WTC11 (cell line): Measurements from ENCODE around the gene NFIA. TPM values are rescaled to one million over a fixed set of nuclear protein-coding genes. Genes with fewer than 3 reads are reported as not detected.

Experiments
- ATAC-seq: fragments of 200-7000 bp; cut with Tn5 transposase; 2 replicates; pipeline ENCODE4 v1.10.0; 2021; ENCODE audit warnings: mild to moderate bottlenecking, moderate library complexity
- CTCF ChIA-PET: fragments of 300-600 bp; sonication (Branson Sonifier 250); formaldehyde crosslinking; loops from one replicate; lab custom pipeline; 2021; ENCODE audit warnings: antibody characterized with exemption; lab: Charles Lee
- POLR2A ChIA-PET: fragments of 350-600 bp; sonication (Branson Sonifier 250); formaldehyde crosslinking; loops from one replicate; lab custom pipeline; 2021; ENCODE audit warnings: antibody characterized with exemption; lab: Charles Lee
- DNase-seq: peaks from one replicate; pipeline ENCODE4 v3.0.0; 2021; ENCODE audit warnings: low spot score
- H3K27ac Mint-ChIP-seq: 2 replicates; pipeline ENCODE4 v1.8.0; 2021; ENCODE audit warnings: mixed read lengths
- H3K27me3 Mint-ChIP-seq: 2 replicates; pipeline ENCODE4 v1.8.0; 2021; ENCODE audit warnings: low read depth, mild to moderate bottlenecking, moderate library complexity, mixed read lengths
- H3K36me3 Mint-ChIP-seq: 2 replicates; pipeline ENCODE4 v1.8.0; 2021; ENCODE audit warnings: mixed read lengths
- H3K4me1 Mint-ChIP-seq: 2 replicates; pipeline ENCODE4 v1.8.0; 2022; ENCODE audit warnings: mixed read lengths
- H3K4me3 Mint-ChIP-seq: 2 replicates; pipeline ENCODE4 v1.8.0; 2021; ENCODE audit warnings: mild to moderate bottlenecking, moderate library complexity, mixed read lengths
- H3K9me3 Mint-ChIP-seq: 2 replicates; pipeline ENCODE4 v1.8.0; 2021; ENCODE audit warnings: mixed read lengths
- ATF1 ChIP-seq: sonication (generic); formaldehyde crosslinking; IDR thresholded peaks from 2 replicates; pipeline ENCODE4 v1.8.1; 2023; ENCODE audit warnings: mild to moderate bottlenecking, moderate library complexity, missing genetic modification reagents
- ATF6 ChIP-seq: sonication (generic); formaldehyde crosslinking; IDR thresholded peaks from 2 replicates; pipeline ENCODE4 v1.8.1; 2023; ENCODE audit warnings: mild to moderate bottlenecking, missing genetic modification reagents
- CDX4 ChIP-seq: fragments of 250-450 bp; sonication (Bioruptor Pico); IDR thresholded peaks from 2 replicates; pipeline ENCODE4 v1.9.0; 2021; ENCODE audit warnings: moderate library complexity, mild to moderate bottlenecking, inconsistent platforms, borderline replicate concordance
- EMX1 ChIP-seq: fragments of 250-450 bp; sonication (Bioruptor Pico); IDR thresholded peaks from 2 replicates; pipeline ENCODE4 v1.8.0; 2021; ENCODE audit warnings: mild to moderate bottlenecking
- FOXP4 ChIP-seq: sonication (generic); formaldehyde crosslinking; IDR thresholded peaks from 2 replicates; pipeline ENCODE4 v1.8.0; 2022; ENCODE audit warnings: mild to moderate bottlenecking, missing genetic modification reagents
- GTF2I ChIP-seq: fragments of 250-450 bp; sonication (Bioruptor Pico); conservative IDR thresholded peaks from 2 replicates; pipeline ENCODE4 v1.4.0; 2021; ENCODE audit warnings: mild to moderate bottlenecking
- NFE2L1 ChIP-seq: sonication (generic); formaldehyde crosslinking; IDR thresholded peaks from 2 replicates; pipeline ENCODE4 v1.8.1; 2023; ENCODE audit warnings: missing genetic modification reagents
- NR3C1 ChIP-seq: sonication (generic); formaldehyde crosslinking; conservative IDR thresholded peaks from 2 replicates; pipeline ENCODE4 v1.8.1; 2023; ENCODE audit warnings: low read depth, mild to moderate bottlenecking, missing genetic modification reagents
- PRRX2 ChIP-seq: fragments of 250-450 bp; sonication (Bioruptor Pico); IDR thresholded peaks from 2 replicates; pipeline ENCODE4 v1.8.0; 2021; ENCODE audit warnings: mild to moderate bottlenecking
- RORB ChIP-seq: fragments of 250-450 bp; sonication (Bioruptor Pico); IDR thresholded peaks from 2 replicates; pipeline ENCODE4 v1.9.0; 2021; ENCODE audit warnings: mild to moderate bottlenecking
- SOX15 ChIP-seq: fragments of 250-450 bp; sonication (Bioruptor Pico); IDR thresholded peaks from 2 replicates; pipeline ENCODE4 v1.9.0; 2021; ENCODE audit warnings: mild to moderate bottlenecking
- TP53 ChIP-seq: sonication (generic); formaldehyde crosslinking; IDR thresholded peaks from 2 replicates; pipeline ENCODE4 v1.8.1; 2023; ENCODE audit warnings: mild to moderate bottlenecking, missing genetic modification reagents
- ZNF425 ChIP-seq: fragments of 250-450 bp; sonication (Bioruptor Pico); conservative IDR thresholded peaks from 2 replicates; pipeline ENCODE4 v1.9.0; 2021; ENCODE audit warnings: mild to moderate bottlenecking
- ZNF512 ChIP-seq: sonication (generic); formaldehyde crosslinking; IDR thresholded peaks from 2 replicates; pipeline ENCODE4 v1.8.1; 2022; ENCODE audit warnings: missing genetic modification reagents, borderline replicate concordance
- total RNA-seq: library from RNA; stranded (reverse); gene quantifications from 3 replicates; pipeline ENCODE4 v1.2.3, GENCODE V29; 2021
- TF ChIP-seq, protein P1 (sequence below): sonication (generic); formaldehyde crosslinking; IDR thresholded peaks from 2 replicates; pipeline ENCODE4 v1.8.0; 2022; ENCODE audit warnings: missing genetic modification reagents
- TF ChIP-seq, protein P2 (sequence below): fragments of 250-450 bp; sonication (Bioruptor Pico); IDR thresholded peaks from 2 replicates; pipeline ENCODE4 v1.9.0; 2021; ENCODE audit warnings: mild to moderate bottlenecking, borderline replicate concordance

NFIA gene
- total RNA-seq, 1 experiment from 2014 or later = 16.7 TPM

- Mint-ChIP-seq H3K36me3 (no peaks in the 10 kb centered on the region), H3K4me3 (no peak overlapping the region), H3K27ac (no peak overlapping the region), H3K9me3 (no peaks in the 10 kb centered on the region), H3K27me3 (no peaks in the 10 kb centered on the region), H3K4me1 (peaks cover 21% of the 10 kb centered on the region)
- ATAC-seq (no peak), DNase-seq (no peak)
- ChIA-PET POLR2A (no interaction called here), CTCF (no interaction called here)
- TF ChIP-seq ATF1 (CRISPR knock-in tag) (no peak), CDX4 (no peak), ATF6 (CRISPR knock-in tag) (no peak), ZNF512 (CRISPR knock-in tag) (no peak), NR3C1 (CRISPR knock-in tag) (no peak), TP53 (CRISPR knock-in tag) (no peak), PRRX2 (CRISPR knock-in tag) (no peak), NFE2L1 (CRISPR knock-in tag) (no peak), GTF2I (CRISPR knock-in tag) (no peak)
- TF ChIP-seq, protein P1, sequence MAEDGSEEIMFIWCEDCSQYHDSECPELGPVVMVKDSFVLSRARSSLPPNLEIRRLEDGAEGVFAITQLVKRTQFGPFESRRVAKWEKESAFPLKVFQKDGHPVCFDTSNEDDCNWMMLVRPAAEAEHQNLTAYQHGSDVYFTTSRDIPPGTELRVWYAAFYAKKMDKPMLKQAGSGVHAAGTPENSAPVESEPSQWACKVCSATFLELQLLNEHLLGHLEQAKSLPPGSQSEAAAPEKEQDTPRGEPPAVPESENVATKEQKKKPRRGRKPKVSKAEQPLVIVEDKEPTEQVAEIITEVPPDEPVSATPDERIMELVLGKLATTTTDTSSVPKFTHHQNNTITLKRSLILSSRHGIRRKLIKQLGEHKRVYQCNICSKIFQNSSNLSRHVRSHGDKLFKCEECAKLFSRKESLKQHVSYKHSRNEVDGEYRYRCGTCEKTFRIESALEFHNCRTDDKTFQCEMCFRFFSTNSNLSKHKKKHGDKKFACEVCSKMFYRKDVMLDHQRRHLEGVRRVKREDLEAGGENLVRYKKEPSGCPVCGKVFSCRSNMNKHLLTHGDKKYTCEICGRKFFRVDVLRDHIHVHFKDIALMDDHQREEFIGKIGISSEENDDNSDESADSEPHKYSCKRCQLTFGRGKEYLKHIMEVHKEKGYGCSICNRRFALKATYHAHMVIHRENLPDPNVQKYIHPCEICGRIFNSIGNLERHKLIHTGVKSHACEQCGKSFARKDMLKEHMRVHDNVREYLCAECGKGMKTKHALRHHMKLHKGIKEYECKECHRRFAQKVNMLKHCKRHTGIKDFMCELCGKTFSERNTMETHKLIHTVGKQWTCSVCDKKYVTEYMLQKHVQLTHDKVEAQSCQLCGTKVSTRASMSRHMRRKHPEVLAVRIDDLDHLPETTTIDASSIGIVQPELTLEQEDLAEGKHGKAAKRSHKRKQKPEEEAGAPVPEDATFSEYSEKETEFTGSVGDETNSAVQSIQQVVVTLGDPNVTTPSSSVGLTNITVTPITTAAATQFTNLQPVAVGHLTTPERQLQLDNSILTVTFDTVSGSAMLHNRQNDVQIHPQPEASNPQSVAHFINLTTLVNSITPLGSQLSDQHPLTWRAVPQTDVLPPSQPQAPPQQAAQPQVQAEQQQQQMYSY (CRISPR knock-in tag) = no peak
These were observed 345.8 kb downstream of the NFIA start for GRCh38 chr1:61428146-61428545.

DNA sequence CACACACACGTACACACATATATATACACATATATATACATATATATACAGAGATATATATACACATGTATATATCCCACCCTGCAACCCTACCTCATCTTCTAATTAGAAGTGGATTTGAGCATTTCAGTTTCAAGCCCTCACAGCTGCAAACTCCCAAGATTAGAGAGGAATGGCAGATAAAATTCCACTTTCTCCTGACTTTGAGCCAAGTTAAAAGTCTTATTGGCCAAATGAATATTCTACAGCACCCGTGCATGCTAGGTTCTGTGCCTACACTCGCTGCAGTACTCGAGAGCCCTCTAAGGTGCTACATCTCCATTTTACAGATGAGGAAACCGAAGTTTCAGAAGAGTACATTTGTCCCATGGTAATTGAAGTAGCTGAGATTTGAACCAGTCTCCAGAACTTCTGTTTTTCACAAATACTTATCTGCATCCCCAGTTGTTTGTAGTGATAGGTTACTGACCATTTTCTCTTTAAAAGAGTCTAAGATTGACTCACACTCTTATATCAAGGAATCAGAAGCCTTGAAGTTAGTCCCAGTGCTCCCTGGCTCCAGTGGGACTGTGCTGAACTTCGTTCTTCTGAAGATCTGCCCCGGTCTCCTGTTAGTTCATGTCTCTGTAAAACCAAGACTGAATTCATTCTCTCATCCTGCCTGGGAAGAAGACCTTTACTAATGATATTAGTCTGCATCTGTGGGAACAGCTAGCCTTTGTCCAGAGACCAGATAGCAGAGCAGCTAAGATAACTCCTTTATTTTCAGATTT lies 350.4 kb downstream of the NFIA start:
- H3K9me3 Mint-ChIP-seq = peaks cover 10% of the 10 kb centered on the region; the same call in 1 of the 2 replicates
- no peak for DNase-seq
- H3K27ac Mint-ChIP-seq = no peak overlapping the region
- ChIA-PET CTCF (no interaction called here), POLR2A (no interaction called here)
- H3K4me1 Mint-ChIP-seq = peaks cover 15% of the 10 kb centered on the region
- ATAC-seq = no peak
- TF ChIP-seq ZNF425 (CRISPR knock-in tag) = no peak
- TF ChIP-seq, protein P2, sequence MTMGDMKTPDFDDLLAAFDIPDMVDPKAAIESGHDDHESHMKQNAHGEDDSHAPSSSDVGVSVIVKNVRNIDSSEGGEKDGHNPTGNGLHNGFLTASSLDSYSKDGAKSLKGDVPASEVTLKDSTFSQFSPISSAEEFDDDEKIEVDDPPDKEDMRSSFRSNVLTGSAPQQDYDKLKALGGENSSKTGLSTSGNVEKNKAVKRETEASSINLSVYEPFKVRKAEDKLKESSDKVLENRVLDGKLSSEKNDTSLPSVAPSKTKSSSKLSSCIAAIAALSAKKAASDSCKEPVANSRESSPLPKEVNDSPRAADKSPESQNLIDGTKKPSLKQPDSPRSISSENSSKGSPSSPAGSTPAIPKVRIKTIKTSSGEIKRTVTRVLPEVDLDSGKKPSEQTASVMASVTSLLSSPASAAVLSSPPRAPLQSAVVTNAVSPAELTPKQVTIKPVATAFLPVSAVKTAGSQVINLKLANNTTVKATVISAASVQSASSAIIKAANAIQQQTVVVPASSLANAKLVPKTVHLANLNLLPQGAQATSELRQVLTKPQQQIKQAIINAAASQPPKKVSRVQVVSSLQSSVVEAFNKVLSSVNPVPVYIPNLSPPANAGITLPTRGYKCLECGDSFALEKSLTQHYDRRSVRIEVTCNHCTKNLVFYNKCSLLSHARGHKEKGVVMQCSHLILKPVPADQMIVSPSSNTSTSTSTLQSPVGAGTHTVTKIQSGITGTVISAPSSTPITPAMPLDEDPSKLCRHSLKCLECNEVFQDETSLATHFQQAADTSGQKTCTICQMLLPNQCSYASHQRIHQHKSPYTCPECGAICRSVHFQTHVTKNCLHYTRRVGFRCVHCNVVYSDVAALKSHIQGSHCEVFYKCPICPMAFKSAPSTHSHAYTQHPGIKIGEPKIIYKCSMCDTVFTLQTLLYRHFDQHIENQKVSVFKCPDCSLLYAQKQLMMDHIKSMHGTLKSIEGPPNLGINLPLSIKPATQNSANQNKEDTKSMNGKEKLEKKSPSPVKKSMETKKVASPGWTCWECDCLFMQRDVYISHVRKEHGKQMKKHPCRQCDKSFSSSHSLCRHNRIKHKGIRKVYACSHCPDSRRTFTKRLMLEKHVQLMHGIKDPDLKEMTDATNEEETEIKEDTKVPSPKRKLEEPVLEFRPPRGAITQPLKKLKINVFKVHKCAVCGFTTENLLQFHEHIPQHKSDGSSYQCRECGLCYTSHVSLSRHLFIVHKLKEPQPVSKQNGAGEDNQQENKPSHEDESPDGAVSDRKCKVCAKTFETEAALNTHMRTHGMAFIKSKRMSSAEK (CRISPR knock-in tag) = no peak
- TF ChIP-seq FOXP4 (CRISPR knock-in tag) = no peak
- TF ChIP-seq EMX1 (CRISPR knock-in tag) = no peak
- TF ChIP-seq RORB (CRISPR knock-in tag) = no peak
- TF ChIP-seq SOX15 (CRISPR knock-in tag) = no peak
- H3K36me3 Mint-ChIP-seq = no peaks in the 10 kb centered on the region
- H3K4me3 Mint-ChIP-seq = no peak overlapping the region
- H3K27me3 Mint-ChIP-seq = no peaks in the 10 kb centered on the region
